ENCODE data around the gene UBAP1.

GRCh38 chr9:34282096-34282495 lies 103.3 kb downstream of the UBAP1 start:
- TF ChIP-seq FOXK2 (IDR thresholded peaks at IDR 0.05): no peak
- no peak for TF ChIP-seq ARNT (IDR thresholded peaks at IDR 0.05)
- no peak for TF ChIP-seq FOXM1 (IDR thresholded peaks at IDR 0.05; ENCODE audit: borderline replicate concordance)
- TF ChIP-seq ELF4 (IDR thresholded peaks at IDR 0.05): no peak
- TF ChIP-seq LEF1 (IDR thresholded peaks at IDR 0.05; ENCODE audit: borderline replicate concordance): no peak
- no peak for TF ChIP-seq ZNF384 (IDR thresholded peaks at IDR 0.05)
- TF ChIP-seq L3MBTL2 (conservative IDR thresholded peaks at IDR 0.05): no peak
- no peak for TF ChIP-seq BHLHE40 (IDR thresholded peaks at IDR 0.05; ENCODE audit: borderline replicate concordance)
- TF ChIP-seq SP1 (IDR thresholded peaks at IDR 0.05): no peak

All from HEK293T (cell line).